K562 (cell line): ENCODE results near the gene IFT122. TPM values are rescaled to one million over a fixed set of nuclear protein-coding genes. Genes with fewer than 3 reads are reported as not detected.

Experiments
- CHD2 ChIP-seq: IDR thresholded peaks from 2 replicates; pipeline ENCODE4 v1.6.1; 2011; ENCODE audit warnings: low read depth, low read length
- FOXK1 ChIP-seq: sonication (generic); formaldehyde crosslinking; IDR thresholded peaks from 2 replicates; pipeline ENCODE4 v1.8.0; 2022; ENCODE audit warnings: missing genetic modification reagents, mild to moderate bottlenecking, borderline replicate concordance
- JUND ChIP-seq, 2 experiments: IDR thresholded peaks; 2 replicates in 1 of 2; 3 replicates in 1 of 2; pipeline ENCODE4 v1.6.1; 2011; ENCODE audit warnings: borderline replicate concordance in 2 of 2, low read depth in 2 of 2, low read length in 2 of 2, improper control_type of control experiment in 1 of 2, missing biosample characterization in 1 of 2, missing genetic modification characterization in 1 of 2, missing genetic modification reagents in 1 of 2
- KDM4B ChIP-seq, 2 experiments: fragments of 450-650 bp in 1 of 2; sonication (generic) in 1 of 2; IDR thresholded peaks; 2 replicates each; pipeline ENCODE4 v1.6.1; 2016 to 2017; ENCODE audit warnings: borderline replicate concordance in 2 of 2, antibody characterized with exemption in 1 of 2, low read depth in 1 of 2, mild to moderate bottlenecking in 1 of 2
- NUFIP1 ChIP-seq: fragments of 450-650 bp; IDR thresholded peaks from 2 replicates; pipeline ENCODE4 v1.6.1; 2018; ENCODE audit not compliant: partially characterized antibody
- PCBP1 ChIP-seq: fragments of 200-400 bp; formaldehyde crosslinking; IDR thresholded peaks from 2 replicates; pipeline ENCODE4 v1.6.1; 2018; ENCODE audit warnings: mild to moderate bottlenecking, low read depth, low read length; ENCODE audit not compliant: poor library complexity, severe bottlenecking
- TAF7 ChIP-seq: fragments of 450-650 bp; IDR thresholded peaks from 2 replicates; pipeline ENCODE4 v1.6.1; 2016; ENCODE audit warnings: missing genetic modification characterization, missing compliant biosample characterization
- TAL1 ChIP-seq: fragments of 450-650 bp; IDR thresholded peaks from 2 replicates; pipeline ENCODE4 v1.6.1; 2016; ENCODE audit warnings: mild to moderate bottlenecking
- ZEB2 ChIP-seq: fragments of 450-650 bp; IDR thresholded peaks from 2 replicates; pipeline ENCODE4 v1.6.1; 2016
- polyA plus RNA-seq, 8 experiments: library from polyadenylated mRNA; depleted of rRNA in 4 of 8; stranded (reverse) in 5 of 8; unstranded in 3 of 8; fragments of >200 nt; fragmentation: Nextera tagmentation in 2 of 8; fragmentation: Illumina TruSeq in 1 of 8; extraction: Ambion mirVana in 2 of 8; extraction: Trizol in 1 of 8; gene quantifications; 2 replicates each; pipeline versions ENCODE4 v1.2.1 to v1.2.3, GENCODE V29; 2011 to 2014; ENCODE audit warnings: inconsistent platforms in 1 of 8, missing spikeins in 1 of 8
- total RNA-seq, 7 experiments: library from RNA; depleted of rRNA in 6 of 7; stranded (reverse); fragments of >200 nt in 6 of 7; fragmentation: Illumina TruSeq in 2 of 7; extraction: Trizol in 2 of 7; gene quantifications; 2 replicates each; pipeline versions ENCODE4 v1.2.1 to v1.2.3, GENCODE V29; 2011 to 2021; ENCODE audit warnings: low replicate concordance in 1 of 7
- TF ChIP-seq, protein P1 (sequence below): fragments of 450-650 bp; IDR thresholded peaks from 2 replicates; pipeline ENCODE4 v1.6.1; 2016; ENCODE audit warnings: low read depth, mild to moderate bottlenecking, moderate library complexity
- TF ChIP-seq, protein P2 (sequence below): fragments of 250-450 bp; sonication (Bioruptor Pico); IDR thresholded peaks from 2 replicates; pipeline ENCODE4 v1.5.0; 2022; ENCODE audit warnings: mild to moderate bottlenecking
- TF ChIP-seq, protein P3 (sequence below): fragments of 450-650 bp; formaldehyde crosslinking; IDR thresholded peaks from 2 replicates; pipeline ENCODE4 v1.4.0; 2020; ENCODE audit warnings: mild to moderate bottlenecking

The IFT122 gene
- total and polyA plus RNA-seq, 9 of the 15 experiments (the other 6 are each of a cell fraction or from before 2014, with no cell fraction given): 2.4 to 11.5 (median 7.7) TPM

DNA sequence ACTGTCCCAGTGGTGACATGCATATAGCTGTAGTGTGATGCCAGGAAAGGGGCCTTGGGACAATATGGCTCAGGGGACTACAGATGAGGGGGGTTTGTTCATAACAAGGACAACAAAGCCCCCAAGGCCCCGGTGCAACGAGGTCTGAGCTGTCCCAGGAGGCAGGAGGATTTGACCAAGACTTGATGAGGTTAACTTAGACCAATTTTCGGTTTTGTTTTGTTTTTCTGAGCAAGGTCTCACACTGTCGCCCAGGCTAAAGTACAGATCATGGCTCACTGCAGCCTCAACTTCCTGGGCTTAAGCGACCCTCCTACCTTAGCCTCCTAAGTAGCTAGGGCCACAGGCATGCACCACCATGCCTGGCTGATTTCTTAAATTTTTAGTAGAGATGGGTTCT is 35.4 kb upstream of the IFT122 start (continued):
- TF ChIP-seq, protein P1, sequence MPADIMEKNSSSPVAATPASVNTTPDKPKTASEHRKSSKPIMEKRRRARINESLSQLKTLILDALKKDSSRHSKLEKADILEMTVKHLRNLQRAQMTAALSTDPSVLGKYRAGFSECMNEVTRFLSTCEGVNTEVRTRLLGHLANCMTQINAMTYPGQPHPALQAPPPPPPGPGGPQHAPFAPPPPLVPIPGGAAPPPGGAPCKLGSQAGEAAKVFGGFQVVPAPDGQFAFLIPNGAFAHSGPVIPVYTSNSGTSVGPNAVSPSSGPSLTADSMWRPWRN: no peak
- TF ChIP-seq CHD2: no peak
- no peak for TF ChIP-seq JUND (IDR thresholded peaks at IDR 0.05; ENCODE audit: borderline replicate concordance, low read depth, low read length)
- TF ChIP-seq JUND (tag; IDR thresholded peaks at IDR 0.05; ENCODE audit: borderline replicate concordance, low read depth, low read length): no peak
- no peak for TF ChIP-seq PCBP1
- no peak for TF ChIP-seq NUFIP1
- TF ChIP-seq FOXK1: no peak
- no peak for TF ChIP-seq TAF7 (tag)
- TF ChIP-seq, protein P2, sequence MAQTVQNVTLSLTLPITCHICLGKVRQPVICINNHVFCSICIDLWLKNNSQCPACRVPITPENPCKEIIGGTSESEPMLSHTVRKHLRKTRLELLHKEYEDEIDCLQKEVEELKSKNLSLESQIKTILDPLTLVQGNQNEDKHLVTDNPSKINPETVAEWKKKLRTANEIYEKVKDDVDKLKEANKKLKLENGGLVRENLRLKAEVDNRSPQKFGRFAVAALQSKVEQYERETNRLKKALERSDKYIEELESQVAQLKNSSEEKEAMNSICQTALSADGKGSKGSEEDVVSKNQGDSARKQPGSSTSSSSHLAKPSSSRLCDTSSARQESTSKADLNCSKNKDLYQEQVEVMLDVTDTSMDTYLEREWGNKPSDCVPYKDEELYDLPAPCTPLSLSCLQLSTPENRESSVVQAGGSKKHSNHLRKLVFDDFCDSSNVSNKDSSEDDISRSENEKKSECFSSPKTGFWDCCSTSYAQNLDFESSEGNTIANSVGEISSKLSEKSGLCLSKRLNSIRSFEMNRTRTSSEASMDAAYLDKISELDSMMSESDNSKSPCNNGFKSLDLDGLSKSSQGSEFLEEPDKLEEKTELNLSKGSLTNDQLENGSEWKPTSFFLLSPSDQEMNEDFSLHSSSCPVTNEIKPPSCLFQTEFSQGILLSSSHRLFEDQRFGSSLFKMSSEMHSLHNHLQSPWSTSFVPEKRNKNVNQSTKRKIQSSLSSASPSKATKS (CRISPR knock-in tag): no peak
- TF ChIP-seq ZEB2: no peak
- TF ChIP-seq KDM4B (IDR thresholded peaks at IDR 0.05; ENCODE audit: borderline replicate concordance in 2 of 2, low read depth in 1 of 2): no peak
- TF ChIP-seq, protein P3, sequence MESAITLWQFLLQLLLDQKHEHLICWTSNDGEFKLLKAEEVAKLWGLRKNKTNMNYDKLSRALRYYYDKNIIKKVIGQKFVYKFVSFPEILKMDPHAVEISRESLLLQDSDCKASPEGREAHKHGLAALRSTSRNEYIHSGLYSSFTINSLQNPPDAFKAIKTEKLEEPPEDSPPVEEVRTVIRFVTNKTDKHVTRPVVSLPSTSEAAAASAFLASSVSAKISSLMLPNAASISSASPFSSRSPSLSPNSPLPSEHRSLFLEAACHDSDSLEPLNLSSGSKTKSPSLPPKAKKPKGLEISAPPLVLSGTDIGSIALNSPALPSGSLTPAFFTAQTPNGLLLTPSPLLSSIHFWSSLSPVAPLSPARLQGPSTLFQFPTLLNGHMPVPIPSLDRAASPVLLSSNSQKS (CRISPR knock-in tag): no peak
- no peak for TF ChIP-seq TAL1
